OCI-LY7 (cell line): ENCODE results near the gene EPHX1. TPM values are rescaled to one million over a fixed set of nuclear protein-coding genes. Genes with fewer than 3 reads are reported as not detected.

Experiments used
- BruUV-seq: library from RNA; stranded (reverse); fragments of 400-500 nt; replicated peaks from 2 replicates; lab custom pipeline; 2021; lab: Mats Ljungman, UMichigan
- CTCF ChIA-PET: fragments of 300-600 bp; sonication (Branson Sonifier 250); formaldehyde crosslinking; loops from one replicate; lab custom pipeline; 2022; ENCODE audit warnings: antibody characterized with exemption; ENCODE audit not compliant: unreplicated experiment; lab: Charles Lee
- POLR2A ChIA-PET: fragments of 300-600 bp; sonication (Branson Sonifier 250); formaldehyde crosslinking; loops from one replicate; lab custom pipeline; 2022; ENCODE audit warnings: antibody characterized with exemption; lab: Charles Lee
- DNase-seq: peaks from one replicate; pipeline ENCODE4 v3.0.0-alpha.2; 2015; ENCODE audit warnings: low spot score
- H2AFZ ChIP-seq: fragments of 200-600 bp; sonication (generic), shearing (Covaris generic); 2 replicates; pipeline ENCODE4 v1.6.1; 2014; ENCODE audit warnings: mild to moderate bottlenecking, antibody characterized with exemption, low read length, moderate library complexity
- H3K27ac ChIP-seq: fragments of 200-600 bp; sonication (generic); 2 replicates; pipeline ENCODE4 v1.5.1; 2014; ENCODE audit warnings: mixed run types, low read depth, mild to moderate bottlenecking, moderate library complexity, low read length, inconsistent platforms; ENCODE audit not compliant: poor library complexity, severe bottlenecking
- H3K36me3 ChIP-seq: fragments of 200-600 bp; sonication (generic); 2 replicates; pipeline ENCODE4 v1.6.1; 2014; ENCODE audit warnings: mild to moderate bottlenecking, antibody characterized with exemption, low read length, moderate library complexity, mixed read lengths; ENCODE audit not compliant: insufficient read depth
- H3K4me1 ChIP-seq: fragments of 200-600 bp; sonication (generic); 2 replicates; pipeline ENCODE4 v1.5.1; 2014; ENCODE audit warnings: mild to moderate bottlenecking, low read length; ENCODE audit not compliant: insufficient read depth, poor library complexity, severe bottlenecking
- H3K4me2 ChIP-seq: fragments of 200-600 bp; sonication (generic); 2 replicates; pipeline ENCODE4 v1.6.1; 2014; ENCODE audit warnings: mild to moderate bottlenecking, low read length
- H3K4me3 ChIP-seq: fragments of 200-600 bp; sonication (generic); 2 replicates; pipeline ENCODE4 v1.5.1; 2014; ENCODE audit warnings: mild to moderate bottlenecking, low read depth, low read length; ENCODE audit not compliant: poor library complexity, severe bottlenecking
- H3K79me2 ChIP-seq: fragments of 200-600 bp; sonication (generic); 2 replicates; pipeline ENCODE4 v1.6.1; 2016; ENCODE audit warnings: low read depth, mild to moderate bottlenecking, low read length, moderate library complexity, mixed read lengths; ENCODE audit not compliant: insufficient read depth
- H3K9me2 ChIP-seq: fragments of 200-600 bp; sonication (generic); 2 replicates; pipeline ENCODE4 v1.6.1; 2016; ENCODE audit warnings: mild to moderate bottlenecking, low read length, mixed read lengths; ENCODE audit not compliant: insufficient read depth
- H3K9me3 ChIP-seq: fragments of 200-600 bp; sonication (generic); 2 replicates; pipeline ENCODE4 v1.6.1; 2014; ENCODE audit warnings: mild to moderate bottlenecking, mixed run types, low read length, mixed read lengths
- H4K20me1 ChIP-seq: fragments of 200-600 bp; sonication (generic); 2 replicates; pipeline ENCODE4 v1.6.1; 2014; ENCODE audit warnings: mild to moderate bottlenecking, antibody characterized with exemption, low read length, moderate library complexity, mixed read lengths; ENCODE audit not compliant: insufficient read depth
- CTCF ChIP-seq: fragments of 200-600 bp; sonication (generic); conservative IDR thresholded peaks from 2 replicates; pipeline ENCODE4 v1.5.1; 2014; ENCODE audit warnings: mild to moderate bottlenecking, antibody characterized with exemption, low read length, moderate library complexity, mixed read lengths
- EZH2phosphoT487 ChIP-seq: fragments of 200-600 bp; sonication (generic); IDR thresholded peaks from 2 replicates; pipeline ENCODE4 v1.6.1; 2018; ENCODE audit warnings: low read depth, borderline replicate concordance, mild to moderate bottlenecking, mixed run types, antibody characterized with exemption, low read length, moderate library complexity, mixed read lengths
- intact Hi-C: fragments of 100-400 bp; cut with micrococcal nuclease; formaldehyde crosslinking; loops from one replicate; pipeline ENCODE4 v1.10.0; 2022; ENCODE audit not compliant: unreplicated experiment
- total RNA-seq, 2 experiments: library from RNA; depleted of rRNA in 1 of 2; stranded (reverse); fragments of >200 nt in 1 of 2; shearing (Covaris generic) in 1 of 2; gene quantifications; 2 replicates each; pipeline ENCODE4 v1.2.3, GENCODE V29; 2014 to 2022

Gene EPHX1
- total RNA-seq, 2 experiments from 2014 or later = 0.44 to 1.3 TPM

GRCh38 chr1:225817611-225818061, 7.7 kb downstream of the EPHX1 start:
- Histone ChIP-seq H3K79me2 (no peaks in the 10 kb centered on the region), H3K27ac (no peak overlapping the region), H3K36me3 (no peaks in the 10 kb centered on the region), H3K9me2 (no peaks in the 10 kb centered on the region), H3K9me3 (no peaks in the 10 kb centered on the region), H3K4me1 (peaks cover 4% of the 10 kb centered on the region), H2AFZ (no peak overlapping the region), H3K4me2 (no peak overlapping the region), H3K4me3 (no peak overlapping the region), H4K20me1 (no peaks in the 10 kb centered on the region)
- POLR2A ChIA-PET = interaction anchor here (1.1 kb wide), 2 partner anchors 18 to 53 kb away, joined by 3 read pairs; no protein-coding TSS in a partner anchor
- TF ChIP-seq EZH2phosphoT487 (no peak), CTCF (no peak)
- no peak for DNase-seq
- no TSS peak for BruUV-seq
- intact Hi-C loops = no loop called here
- CTCF ChIA-PET = no interaction called here

DNA sequence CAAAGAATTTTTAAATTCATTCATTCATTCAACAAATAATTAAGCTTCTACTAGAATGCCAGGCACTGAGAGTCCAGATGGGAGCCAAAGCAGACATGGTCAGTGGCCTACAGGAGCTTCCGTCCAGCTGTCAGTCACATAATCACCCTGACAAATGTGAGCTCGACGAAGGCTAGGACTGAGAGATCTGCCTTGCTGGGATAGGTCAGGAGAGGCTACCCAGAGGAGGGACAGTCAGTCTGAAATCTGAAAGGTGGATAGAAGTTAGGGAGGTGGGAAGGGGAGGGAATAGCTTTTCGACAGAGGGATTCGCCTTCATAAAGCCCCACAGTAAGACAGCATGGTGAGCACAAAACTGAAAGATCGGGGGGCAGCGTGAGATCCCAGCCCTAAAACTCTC, 8.3 kb downstream of the EPHX1 start:
- POLR2A ChIA-PET = interaction anchor here (0.6 to 1.1 kb wide), 4 partner anchors 19 to 294 kb away, joined by 3 read pairs; no protein-coding TSS in a partner anchor
- H2AFZ ChIP-seq = no peak overlapping the region

More for the DNA sequence above, 8.3 kb downstream of the EPHX1 start:
- CTCF ChIA-PET = no interaction called here
- peaks cover 4% of the 10 kb centered on the region for H3K4me1 ChIP-seq
- intact Hi-C loops = no loop called here
- BruUV-seq = no TSS peak
- H3K9me3 ChIP-seq = no peaks in the 10 kb centered on the region
- no peak for TF ChIP-seq EZH2phosphoT487
- TF ChIP-seq CTCF = no peak
- no peaks in the 10 kb centered on the region for H4K20me1 ChIP-seq
- no peak overlapping the region for H3K4me2 ChIP-seq
- no peaks in the 10 kb centered on the region for H3K36me3 ChIP-seq
- no peak overlapping the region for H3K4me3 ChIP-seq
- H3K79me2 ChIP-seq = no peaks in the 10 kb centered on the region
- no peak overlapping the region for H3K27ac ChIP-seq
- H3K9me2 ChIP-seq = no peaks in the 10 kb centered on the region
- DNase-seq = no peak
